Activated CD4-positive, alpha-beta T cell treated with anti-CD3 and anti-CD28 coated beads, Interleukin-2, amount 50 U/mL, for 48 hours (primary cell): ENCODE data around the gene AQR.
"Not testable (repeated sequence)": the region's sequence is repeated elsewhere in the genome, so short reads cannot be mapped to it uniquely, and the experiment has no call there.

Experiments
- DNase-seq, 2 experiments: peaks; one replicate each; pipeline ENCODE4 v3.0.0-alpha.2; 2020

AQR gene

GRCh38 chr15:34969340-34970097, at the start of gene AQR:
TSS of gene AQR (minus strand) at chr15:34969742. CDS start at chr15:34969613, 129 bp downstream.
- peak; percentile 90 to 93 for DNase-seq

- no peak for DNase-seq
Observed at GRCh38 chr15:35014241-35014640, 44.7 kb upstream of the AQR start.

- DNase-seq, result no peak
Observed at GRCh38 chr15:35013370-35013769, 43.8 kb upstream of the AQR start.

- no peak for DNase-seq
Observed at GRCh38 chr15:35007397-35007796, 37.9 kb upstream of the AQR start.

GRCh38 chr15:35005933-35006332, 36.4 kb upstream of the AQR start:
- no peak for DNase-seq

- DNase-seq, result no peak
Observed at GRCh38 chr15:35003928-35004327, 34.4 kb upstream of the AQR start.

- DNase-seq, result no peak
Observed at GRCh38 chr15:35000511-35000910, 31.0 kb upstream of the AQR start.

- DNase-seq, result no peak
Observed at GRCh38 chr15:34999906-35000305, 30.4 kb upstream of the AQR start.

GRCh38 chr15:34994925-34995324, 25.4 kb upstream of the AQR start:
- no peak for DNase-seq

GRCh38 chr15:34993877-34994276, 24.3 kb upstream of the AQR start:
- peak; percentile 18 to 37 for DNase-seq

- peak; percentile 11 to 24 for DNase-seq
Observed at GRCh38 chr15:34993412-34993811, 23.9 kb upstream of the AQR start.

- peak; percentile 81 to 85 for DNase-seq
Observed at GRCh38 chr15:34988027-34988902, 18.7 kb upstream of the AQR start, which contains the start of gene ZNF770. TSS of gene ZNF770 (minus strand) at chr15:34988287. CDS start at chr15:34983434, 4,853 bp downstream.

GRCh38 chr15:34987609-34988026, 18.1 kb upstream of the AQR start:
- DNase-seq, result peak in 1 of 2 experiments; percentile 13

- no peak for DNase-seq
Observed at GRCh38 chr15:34986771-34987480, 17.4 kb upstream of the AQR start.

GRCh38 chr15:34986326-34986725, 16.8 kb upstream of the AQR start:
- DNase-seq, result no peak

GRCh38 chr15:34984889-34985630, 15.5 kb upstream of the AQR start:
- no peak for DNase-seq

GRCh38 chr15:34976743-34977142, 7.2 kb upstream of the AQR start:
- no peak for DNase-seq

- no peak for DNase-seq
Observed at GRCh38 chr15:34976073-34976472, 6.5 kb upstream of the AQR start.

- DNase-seq, result no peak
Observed at GRCh38 chr15:34973512-34973911, 4.0 kb upstream of the AQR start.

- DNase-seq, result not testable (repeated sequence)
Observed at GRCh38 chr15:34970098-34970643, 629 bp upstream of the AQR start.

- DNase-seq, result no peak
Observed at GRCh38 chr15:34964277-34964676, 5.3 kb downstream of the AQR start.

GRCh38 chr15:34953851-34954250, 15.7 kb downstream of the AQR start:
- DNase-seq, result no peak
